Left kidney (tissue), 2 donors: ENCODE data around the gene IFT22. TPM values are rescaled to one million over a fixed set of nuclear protein-coding genes. Genes with fewer than 3 reads are reported as not detected.
A peak's percentile ranks its signal among the peaks of the same experiment; 100 is the strongest.
"Not testable (repeated sequence)": the region's sequence is repeated elsewhere in the genome, so short reads cannot be mapped to it uniquely, and the experiment has no call there.

Experiments used
- DNase-seq: peaks from one replicate; pipeline ENCODE4 v3.0.0-alpha.2; 2013
- polyA plus RNA-seq: library from polyadenylated mRNA; unstranded; fragments of 120-200 nt; gene quantifications from one replicate; pipeline ENCODE4 v1.2.1, GENCODE V29; 2013; ENCODE audit not compliant: insufficient read length

IFT22 gene
- polyA plus RNA-seq, 1 donor: 69.8 TPM

- DNase-seq: no peak
Observed at GRCh38 chr7:101330011-101330484, 8.4 kb upstream of the IFT22 start.

GRCh38 chr7:101328159-101328558 is 6.5 kb upstream of the IFT22 start:
- no peak for DNase-seq

DNA sequence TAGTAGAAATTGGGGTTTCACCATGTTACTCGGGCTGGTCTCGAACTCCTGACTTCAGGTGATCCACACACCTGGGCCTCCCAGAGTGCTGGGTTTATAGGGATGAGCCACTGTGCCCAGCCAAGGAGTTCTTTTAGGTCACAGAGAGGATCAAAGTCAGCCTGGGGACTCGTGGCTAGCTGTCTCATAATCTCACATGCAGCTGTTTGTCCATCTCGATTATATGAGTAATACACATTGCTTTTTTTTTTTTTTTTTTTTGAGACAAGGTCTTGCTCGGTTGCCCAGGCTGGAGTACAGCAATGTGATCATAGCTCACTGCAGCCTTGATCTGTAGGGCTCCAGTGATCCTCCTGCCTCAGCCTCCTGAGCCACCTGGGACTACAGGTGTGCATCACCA is 2.2 kb downstream of the IFT22 start:
- DNase-seq: no peak

DNA sequence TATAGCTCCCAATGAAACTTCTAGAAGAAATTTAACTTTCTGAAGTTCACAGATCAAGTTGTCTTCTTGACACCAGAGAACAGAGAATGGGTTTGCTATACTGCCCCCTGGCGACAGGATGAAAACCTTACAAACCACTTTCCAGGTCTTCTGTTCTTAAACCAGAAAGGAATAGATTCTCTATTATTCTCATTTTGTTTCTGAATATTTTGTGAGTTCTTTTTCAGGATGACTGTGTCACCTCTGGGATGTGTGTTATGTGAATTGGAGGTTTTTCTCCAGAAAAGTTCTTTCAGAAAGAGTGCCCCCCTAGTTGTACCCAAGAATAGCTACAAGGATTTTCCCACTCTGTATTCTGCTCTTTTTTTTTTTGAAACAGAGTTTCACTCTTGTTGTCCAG is 6.3 kb downstream of the IFT22 start:
- no peak for DNase-seq

DNA sequence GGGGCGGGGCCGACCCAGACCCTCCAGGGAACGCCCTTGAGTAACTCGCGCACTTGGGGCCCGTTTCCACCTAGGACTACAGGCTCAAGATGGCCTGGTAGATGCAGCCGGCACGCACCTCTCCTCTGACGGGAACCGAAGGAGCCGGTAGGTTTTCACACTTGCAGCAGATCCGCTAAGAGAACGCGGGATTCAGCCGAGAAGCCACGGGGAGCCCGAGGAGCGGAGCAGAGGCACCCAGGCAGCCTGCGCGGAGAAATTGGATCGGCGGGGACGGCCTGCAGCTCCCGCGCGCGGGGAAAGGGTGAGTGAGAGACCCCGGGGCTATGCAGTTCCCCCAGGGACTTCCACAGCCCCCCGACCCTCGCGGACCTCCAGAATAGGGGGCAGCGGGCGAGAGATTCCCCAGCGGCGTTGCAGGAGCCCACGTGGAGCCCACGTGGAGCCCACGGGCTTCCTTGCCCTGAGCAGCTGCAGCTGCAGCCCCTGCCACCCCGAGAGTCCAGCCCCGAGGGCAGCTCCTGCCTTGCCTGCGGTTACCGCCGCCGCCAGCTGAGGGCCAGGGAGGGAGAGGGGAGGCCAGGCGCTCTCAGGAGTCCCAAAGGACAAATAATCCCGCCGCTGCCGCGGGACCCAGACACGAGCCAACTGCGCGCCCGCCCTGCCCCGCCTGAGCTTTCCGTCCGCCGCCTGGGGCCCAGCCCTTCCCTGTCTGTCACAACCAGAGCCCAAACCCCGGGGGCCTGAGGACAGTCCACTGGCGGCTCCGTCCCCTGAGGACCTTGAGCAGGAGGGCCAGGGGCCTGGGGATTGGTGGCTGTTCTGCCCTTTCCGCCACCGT is 13.1 kb downstream of the IFT22 start:
- DNase-seq: peak; percentile 62

GRCh38 chr7:101306307-101306706 is 15.3 kb downstream of the IFT22 start:
- DNase-seq: no peak

DNA sequence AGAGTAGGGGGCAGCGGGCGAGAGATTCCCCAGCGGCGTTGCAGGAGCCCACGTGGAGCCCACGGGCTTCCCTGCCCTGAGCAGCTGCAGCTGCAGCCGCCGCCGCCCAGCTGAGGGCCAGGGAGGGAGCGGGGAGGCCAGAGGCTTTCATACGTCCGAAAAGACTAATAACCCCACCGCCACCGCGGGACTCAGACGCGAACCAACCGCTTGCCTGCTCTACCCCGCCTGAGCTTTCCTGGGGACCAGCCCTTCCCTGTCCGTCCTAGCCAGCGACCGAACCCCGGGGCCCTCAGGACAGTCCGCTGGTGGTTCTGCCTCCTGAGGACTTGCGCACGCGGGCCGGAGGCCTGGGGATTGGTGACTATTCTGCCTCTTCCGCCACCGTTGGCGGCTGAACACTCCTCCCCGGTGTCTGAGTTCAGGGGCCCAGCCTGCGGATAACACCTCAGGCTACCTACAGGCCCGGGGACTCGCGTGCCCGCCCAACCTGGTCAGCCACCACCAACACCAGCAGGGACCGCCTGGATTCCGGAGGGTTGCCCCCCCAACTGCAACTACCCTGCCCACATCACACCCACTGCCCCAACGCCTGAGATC is 18.4 kb downstream of the IFT22 start:
- DNase-seq: no peak

- DNase-seq: no peak
Observed at GRCh38 chr7:101302641-101303101, 18.9 kb downstream of the IFT22 start.

DNA sequence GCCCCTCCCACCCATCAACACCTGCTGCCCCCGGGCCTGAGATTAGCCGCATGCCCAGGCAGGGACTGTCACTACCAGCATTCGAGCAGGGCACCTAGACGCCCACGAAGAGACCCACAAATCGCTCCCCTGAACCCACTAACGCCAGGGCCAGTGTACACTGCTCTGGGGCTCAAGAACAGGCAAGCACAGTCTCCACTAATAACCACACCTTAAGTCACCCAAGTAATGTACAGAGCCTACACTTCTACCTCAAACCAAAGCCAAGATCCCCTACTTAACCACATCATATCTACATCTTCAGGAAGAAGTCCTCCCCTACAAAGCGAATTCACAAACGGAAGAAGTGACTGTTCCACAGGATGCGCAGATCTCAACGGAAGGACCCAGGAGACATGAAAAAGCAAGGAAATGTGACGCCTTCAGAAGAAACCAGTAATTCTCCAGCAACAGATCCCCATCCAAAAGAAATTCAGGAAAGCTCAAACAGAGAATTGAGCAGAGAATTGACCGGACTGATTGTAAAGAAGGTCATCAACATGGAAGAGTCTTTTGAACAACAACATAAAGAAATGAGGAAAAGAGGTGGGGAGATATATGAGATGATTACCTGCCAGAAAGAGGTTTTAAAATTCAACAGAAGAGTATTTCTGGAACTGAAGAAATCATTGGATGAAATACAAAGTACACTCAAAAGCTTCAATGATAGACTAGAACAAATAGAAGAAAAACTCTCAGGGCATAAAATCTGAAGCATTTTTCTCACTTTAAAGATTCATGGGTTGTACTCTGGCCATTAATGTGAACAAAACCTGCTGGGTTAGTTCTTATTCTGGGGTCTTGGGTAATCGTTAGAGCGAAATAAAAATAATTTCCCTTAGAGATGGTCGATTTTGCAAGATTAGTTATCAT is 20.9 kb downstream of the IFT22 start:
- DNase-seq: no peak

DNA sequence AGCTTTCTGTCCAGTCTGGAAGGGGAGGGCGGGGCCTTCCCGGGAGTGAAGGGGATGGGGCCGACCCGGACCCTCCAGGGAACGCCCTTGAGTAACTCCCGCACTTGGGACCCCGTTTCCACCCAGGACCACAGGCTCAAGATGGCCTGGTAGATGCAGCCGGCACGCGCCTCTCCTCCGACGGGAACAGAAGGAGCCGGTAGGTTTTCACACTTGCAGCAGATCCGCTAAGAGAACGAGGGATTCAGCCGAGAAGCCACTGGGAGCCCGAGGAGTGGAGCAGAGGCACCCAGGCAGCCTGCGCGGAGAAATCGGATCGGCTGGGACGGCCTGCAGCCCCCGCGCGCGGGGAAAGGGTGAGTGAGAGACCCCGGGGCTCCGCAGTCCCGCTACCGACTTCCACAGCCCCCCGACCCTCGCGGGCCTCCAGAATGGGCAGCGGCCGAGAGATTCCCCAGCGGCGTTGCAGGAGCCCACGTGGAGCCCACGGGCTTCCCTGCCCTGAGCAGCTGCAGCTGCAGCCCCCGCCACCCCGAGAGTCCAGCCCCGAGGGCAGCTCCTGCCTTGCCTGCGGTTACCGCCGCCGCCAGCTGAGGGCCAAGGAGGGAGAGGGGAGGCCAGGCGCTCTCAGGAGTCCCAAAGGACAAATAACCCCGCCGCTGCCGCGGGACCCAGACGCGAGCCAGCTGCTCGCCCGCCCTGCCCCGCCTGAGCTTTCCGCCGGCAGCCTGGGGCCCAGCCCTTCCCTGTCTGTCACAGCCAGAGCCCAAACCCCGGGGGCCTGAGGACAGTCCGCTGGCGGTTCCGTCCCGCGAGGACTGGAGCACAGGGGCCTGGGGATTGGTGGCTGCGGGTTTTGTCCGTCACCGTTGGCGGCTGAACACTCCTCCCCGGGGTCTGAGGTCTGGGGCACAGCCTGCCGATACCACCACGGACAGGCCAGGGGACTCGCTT is 21.8 kb downstream of the IFT22 start:
- DNase-seq: no peak

DNA sequence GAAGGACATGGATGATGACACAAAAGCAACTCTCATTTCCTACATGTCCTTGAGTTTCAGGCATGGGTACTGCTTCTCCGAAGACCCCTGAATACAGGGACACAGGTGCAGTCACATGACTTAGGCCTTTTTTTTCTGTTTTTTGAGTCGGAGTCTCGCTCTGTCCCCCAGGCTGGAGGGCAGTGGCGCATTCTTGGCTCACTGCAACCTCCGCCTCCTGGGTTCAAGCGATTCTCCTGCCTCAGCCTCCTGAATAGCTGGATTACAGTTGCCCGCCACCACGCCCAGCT is 26.8 kb downstream of the IFT22 start:
- no peak for DNase-seq

GRCh38 chr7:101294039-101294831 is 27.4 kb downstream of the IFT22 start:
- DNase-seq: no peak

DNA sequence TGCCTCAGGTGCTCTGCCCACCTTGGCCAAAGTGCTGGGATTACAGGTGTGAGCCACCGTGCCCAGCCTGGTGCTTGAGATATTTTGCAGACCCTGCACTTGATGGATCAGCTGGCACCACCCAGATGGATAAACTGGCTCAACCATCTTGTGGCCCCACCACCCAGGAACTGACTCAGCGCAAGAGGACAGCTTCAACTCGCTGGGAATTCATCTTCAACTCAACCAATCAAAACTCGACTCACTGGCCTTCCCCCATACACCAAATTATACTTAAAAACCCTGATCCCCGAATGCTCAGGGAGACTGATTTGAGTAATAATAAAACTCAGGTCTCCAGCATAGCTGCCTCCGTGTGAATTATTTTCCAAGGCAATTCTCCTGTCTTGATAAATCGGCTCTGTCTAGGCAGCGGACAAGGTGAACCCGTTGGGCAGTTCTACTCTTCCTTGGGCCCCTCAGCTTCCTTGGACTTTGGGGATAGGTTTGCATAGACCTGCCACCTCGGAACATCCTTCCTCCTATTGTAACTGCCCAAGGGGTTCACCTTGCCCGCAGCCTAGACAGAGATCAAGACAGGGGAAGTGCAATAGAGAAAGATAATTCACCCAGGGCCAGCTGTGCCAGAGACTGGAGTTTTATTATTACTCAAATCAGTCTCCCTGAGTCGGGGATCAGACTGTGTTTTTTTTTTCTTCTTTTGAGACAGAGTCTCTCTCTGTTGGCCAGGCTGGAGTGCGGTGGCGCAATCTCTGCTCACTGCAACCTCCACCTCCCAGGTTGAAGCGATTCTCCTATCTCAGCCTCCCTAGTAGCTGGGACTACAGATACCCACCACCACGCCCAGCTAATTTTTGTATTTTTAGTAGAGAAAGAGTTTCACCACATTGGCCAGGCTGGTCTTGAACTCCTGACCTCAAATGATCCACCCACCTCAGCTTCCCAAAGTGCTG is 28.3 kb downstream of the IFT22 start:
- not testable (repeated sequence) for DNase-seq

DNA sequence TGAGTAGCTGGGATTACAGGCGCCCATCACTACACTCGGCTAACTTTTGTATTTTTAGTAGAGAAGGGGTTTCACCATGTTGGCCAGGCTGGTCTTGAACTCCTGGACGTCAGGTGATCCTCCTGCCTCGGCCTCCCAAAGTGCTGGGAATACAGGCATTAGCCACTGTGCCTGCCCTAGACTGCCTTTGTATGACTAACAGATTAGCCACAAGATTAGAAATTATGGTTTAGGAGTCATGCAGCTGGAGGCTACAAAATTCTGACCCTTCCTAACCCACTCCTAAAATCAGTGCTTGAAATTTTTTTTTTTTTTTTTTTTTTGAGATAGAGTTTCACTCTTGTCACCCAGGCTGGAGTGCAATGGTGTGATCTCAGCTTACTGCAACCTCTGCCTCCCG is 29.0 kb downstream of the IFT22 start:
- DNase-seq: not testable (repeated sequence)

GRCh38 chr7:101290186-101291037 is 31.2 kb downstream of the IFT22 start:
- not testable (repeated sequence) for DNase-seq

GRCh38 chr7:101289687-101290086 is 31.9 kb downstream of the IFT22 start:
- not testable (repeated sequence) for DNase-seq

DNA sequence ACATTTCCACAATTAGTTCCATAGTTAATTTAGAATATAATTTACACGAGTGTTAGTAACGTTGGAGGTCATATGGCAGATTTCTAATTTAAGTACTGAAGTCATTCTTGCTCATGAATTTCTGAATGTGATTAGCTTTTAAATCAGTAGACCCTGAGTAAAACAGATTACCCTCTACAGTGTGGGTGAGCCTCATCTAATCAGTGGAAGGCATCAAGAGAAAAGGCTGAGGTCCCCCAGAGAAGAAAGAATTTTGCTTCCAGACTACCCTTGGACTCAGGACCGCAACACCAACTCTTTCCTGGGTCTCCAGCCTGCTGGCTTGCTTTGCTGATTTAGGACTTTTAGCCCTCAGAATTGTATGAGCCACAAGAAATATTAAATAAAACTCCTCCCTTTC is 33.2 kb downstream of the IFT22 start:
- DNase-seq: no peak

- DNase-seq: no peak
Observed at GRCh38 chr7:101287032-101287431, 34.6 kb downstream of the IFT22 start.
